ENCODE measurements around the gene POLG. TPM values are rescaled to one million over a fixed set of nuclear protein-coding genes. Genes with fewer than 3 reads are reported as not detected.

POLG gene
- total RNA-seq, 1 donor from 2014 or later: 53.5 TPM

GRCh38 chr15:89356634-89357298, 22.1 kb upstream of the POLG start:
- peak in 1 of 2 donors; percentile 33 for DNase-seq (ENCODE audit: low read depth in 2 of 2)

DNA sequence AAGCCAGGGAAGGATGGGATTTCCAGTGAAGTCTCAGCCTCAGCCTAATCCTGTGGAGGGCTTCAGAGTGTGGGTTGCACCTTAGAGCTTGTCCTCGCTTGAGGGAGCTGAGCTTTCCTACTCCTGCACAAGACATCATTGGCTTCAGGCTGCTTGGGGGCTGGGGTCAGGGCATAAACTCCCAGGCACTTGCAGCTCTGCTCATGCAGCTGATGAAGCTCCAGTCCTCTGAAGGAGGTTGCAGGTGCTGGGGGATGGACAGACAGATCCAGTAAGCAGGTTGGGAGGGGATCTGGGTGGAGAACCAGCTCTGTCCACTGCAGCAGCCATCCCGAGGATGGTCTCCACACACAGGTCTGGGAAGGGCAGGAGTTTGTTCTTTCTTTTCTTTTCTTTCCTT, 19.4 kb upstream of the POLG start:
- DNase-seq (ENCODE audit: low read depth in 2 of 2): no peak

DNA sequence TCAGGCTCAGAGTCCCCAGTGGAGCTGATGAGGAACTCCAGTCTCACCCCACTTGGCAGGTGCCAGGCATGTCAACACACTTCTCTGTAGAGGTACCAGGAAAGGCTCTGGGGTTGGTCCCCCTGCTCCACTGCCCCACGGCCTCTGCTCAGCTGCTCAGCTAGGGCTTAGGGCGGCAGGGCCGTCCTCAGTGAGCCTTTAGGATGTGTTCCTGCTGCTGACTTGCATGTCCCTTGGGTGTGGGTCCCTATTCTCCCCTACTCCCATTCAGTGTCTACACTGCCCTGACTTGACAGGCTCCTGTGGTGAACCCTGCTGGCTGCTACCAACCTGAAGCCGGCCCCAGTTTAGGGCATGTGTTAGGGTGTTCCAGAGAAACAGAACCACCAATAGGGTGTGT, 17.9 kb upstream of the POLG start:
- DNase-seq (ENCODE audit: low read depth in 2 of 2): no peak

DNA sequence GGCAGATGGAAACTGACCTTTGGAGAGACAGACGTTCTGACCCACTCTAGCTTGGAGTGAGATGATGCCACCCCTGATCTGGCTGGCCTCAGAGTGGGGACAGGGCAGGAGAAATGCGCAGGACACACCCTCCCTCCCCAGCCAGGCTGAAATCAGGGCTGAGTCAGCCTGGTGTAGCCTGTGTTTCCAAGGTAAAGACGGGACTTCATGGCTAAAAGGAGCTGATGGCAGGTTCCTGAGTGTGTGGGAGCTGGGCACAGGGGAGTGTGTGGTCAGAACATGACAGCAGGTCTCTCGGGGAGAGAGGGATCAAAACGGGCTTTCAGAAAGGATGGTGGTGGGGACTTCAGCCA, 14.6 kb upstream of the POLG start:
- no peak for DNase-seq (ENCODE audit: low read depth in 2 of 2)

DNA sequence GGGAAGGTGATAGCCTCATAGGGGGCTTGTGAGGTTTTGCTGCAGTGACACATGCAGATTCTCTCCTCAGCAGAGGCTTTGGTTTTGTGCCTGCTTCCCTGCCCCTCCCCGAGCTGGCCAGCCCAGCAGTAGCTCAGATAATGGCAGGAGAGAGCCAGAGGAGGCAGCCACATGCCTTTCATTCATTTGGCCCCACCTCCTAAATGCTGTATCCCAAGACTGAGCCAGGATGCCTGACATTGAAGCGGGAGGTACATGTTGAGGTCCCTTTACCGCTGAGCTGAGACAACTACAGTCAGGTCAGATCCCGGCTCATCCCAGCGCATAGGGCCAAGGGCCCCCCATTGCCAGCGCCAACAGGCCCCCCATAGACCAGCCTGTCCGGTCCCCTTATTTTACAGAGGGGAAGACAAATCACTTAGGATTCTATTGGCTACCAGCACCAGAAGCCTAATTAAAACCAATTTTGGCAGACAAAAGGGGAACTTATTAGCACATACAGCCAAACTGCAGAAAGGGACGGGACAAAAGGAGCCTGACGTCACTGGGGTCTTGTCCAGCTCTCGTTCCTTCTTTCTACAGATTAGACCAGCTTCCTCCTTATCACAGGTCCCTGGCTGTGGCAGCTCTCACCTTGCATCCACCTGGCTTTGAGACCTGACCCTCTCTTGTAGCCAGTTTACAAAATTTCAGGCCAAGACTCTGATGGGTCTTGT, 12.1 kb upstream of the POLG start:
- no peak for DNase-seq (ENCODE audit: low read depth in 2 of 2)

- DNase-seq (ENCODE audit: low read depth in 2 of 2): no peak
Observed at GRCh38 chr15:89345248-89345647, 10.6 kb upstream of the POLG start.

DNA sequence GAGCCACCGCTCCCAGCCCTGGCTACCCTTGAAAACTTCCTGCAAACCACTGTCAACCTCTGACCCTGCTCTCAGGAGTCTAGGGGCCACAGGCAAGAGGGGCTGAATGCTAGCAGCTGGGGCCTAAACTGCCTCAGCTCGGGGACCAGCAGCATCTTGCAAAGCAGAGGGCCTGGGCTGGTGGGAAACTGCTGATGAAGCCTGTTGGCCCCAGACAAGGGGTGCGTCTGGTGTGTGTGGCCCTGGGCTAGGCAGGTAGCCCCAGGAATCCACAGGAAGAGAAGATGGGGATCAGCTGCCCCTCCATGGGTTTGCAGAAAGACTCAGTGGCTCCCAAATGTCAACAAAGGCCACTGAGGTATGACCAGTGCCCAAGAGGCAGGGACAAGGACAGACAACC, 8.2 kb upstream of the POLG start:
- DNase-seq (ENCODE audit: low read depth in 2 of 2): no peak

DNA sequence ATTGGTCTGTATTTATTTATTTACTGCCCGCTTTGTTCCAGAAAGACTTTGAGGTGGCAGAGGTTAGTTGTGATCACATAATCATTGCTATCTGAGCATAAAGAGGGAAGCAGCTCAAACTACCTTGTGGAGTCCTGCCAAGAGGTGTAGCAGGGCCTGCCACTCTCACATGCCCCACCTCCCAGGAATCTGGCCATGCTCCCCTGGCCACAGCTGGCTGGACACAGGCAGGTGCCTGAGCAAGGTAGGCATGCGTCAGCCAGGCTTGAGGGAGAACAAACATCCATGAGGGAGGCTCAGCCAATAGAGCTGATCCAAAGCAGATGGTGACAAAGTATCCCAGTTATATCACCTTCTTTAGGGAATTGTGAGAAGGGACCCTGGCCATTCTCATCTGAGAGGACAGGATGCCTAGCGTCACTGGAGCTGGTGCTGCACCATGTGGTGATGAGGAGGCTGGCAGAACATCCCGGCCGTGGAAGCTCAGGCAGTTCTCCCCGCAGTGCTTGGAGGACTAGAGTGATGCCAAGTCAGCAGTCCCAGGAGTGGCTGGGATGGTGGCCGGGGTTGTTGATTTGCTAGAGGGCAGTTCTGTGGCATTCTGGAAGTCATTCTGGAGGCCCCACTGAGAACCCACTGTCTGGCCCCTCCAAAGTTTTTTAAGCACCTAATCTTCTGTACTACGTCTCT, 6.8 kb upstream of the POLG start:
- DNase-seq (ENCODE audit: low read depth in 2 of 2): no peak

DNA sequence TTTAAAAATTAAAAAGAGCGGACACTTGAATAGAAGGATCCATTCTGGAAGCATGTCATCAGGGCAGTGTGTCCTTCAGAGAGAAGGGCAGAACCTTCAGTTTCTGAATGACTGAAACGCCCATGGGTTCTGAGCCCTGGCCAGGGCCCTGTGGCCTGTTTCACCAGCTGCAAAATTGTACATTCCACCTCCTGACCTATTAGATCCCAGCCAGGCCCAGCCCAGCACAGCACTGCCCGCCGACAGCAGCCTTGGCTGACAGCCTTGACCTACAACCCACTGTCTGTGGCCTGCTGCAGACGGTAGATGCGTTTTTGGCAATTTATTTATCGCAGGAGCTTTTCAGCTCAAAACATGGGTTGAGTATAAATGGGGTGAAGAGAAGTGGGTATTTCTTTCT, 5.9 kb upstream of the POLG start:
- no peak for DNase-seq (ENCODE audit: low read depth in 2 of 2)

DNA sequence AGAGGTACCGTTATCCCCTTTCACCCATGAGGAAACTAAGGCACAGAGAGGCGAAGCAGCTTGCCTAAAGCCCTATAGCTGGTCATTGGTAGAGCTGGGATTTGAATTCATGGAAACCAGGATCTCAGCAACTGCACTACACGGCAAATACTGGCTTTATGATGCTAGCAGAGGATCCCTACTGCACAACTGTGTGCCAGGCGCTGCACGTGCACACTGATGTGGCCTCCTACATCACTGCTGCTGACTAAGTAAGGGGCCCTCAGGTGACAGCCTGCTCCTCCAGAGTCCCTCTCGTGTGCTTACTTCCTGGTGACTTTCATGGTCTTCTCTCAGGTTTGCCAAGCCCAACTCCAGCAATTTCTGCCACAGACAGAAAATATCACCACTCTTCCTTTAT, 3.4 kb upstream of the POLG start:
- DNase-seq (ENCODE audit: low read depth in 2 of 2): no peak

DNA sequence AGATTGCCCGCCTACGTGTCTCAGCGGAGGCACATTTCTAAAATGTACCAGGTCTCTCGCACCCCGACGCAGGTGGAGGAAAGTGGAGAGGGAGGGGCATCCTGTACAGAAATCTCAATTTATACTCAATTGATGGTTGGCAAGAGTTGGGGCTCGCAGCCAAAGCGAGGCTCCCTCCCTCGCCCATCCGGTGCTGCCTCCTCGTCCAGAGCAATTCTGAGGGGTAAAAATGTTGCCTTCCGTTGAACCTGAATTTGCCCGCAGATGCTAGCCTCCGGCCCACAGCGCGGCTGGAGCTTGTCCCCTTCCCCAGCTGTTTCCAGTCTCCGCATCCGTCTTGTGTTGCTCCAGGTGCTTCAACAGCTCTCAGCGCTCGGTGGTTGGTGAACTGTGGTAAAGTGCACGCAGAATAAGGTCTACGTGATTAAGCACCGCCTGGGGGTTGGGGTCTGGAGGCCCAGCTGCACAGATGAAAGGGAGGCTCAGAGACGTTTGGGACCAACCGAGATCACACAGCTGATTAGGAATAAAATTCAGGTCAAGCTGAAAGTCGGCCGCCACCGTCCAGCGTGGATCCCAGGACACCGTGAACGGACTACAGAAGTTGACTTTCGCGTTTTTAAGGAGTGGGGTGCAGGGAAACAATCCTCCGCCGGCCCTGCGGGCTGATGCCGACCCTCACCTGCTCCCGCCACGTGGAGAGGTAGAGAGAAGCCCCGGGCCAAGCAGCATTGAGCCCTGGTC, 846 bp upstream of the POLG start:
- DNase-seq (ENCODE audit: low read depth in 2 of 2): peak in 1 of 2 donors; percentile 63

- peak in 1 of 2 donors; percentile 12 for DNase-seq (ENCODE audit: low read depth in 2 of 2)
Observed at GRCh38 chr15:89333959-89334509, 590 bp downstream of the POLG start.

DNA sequence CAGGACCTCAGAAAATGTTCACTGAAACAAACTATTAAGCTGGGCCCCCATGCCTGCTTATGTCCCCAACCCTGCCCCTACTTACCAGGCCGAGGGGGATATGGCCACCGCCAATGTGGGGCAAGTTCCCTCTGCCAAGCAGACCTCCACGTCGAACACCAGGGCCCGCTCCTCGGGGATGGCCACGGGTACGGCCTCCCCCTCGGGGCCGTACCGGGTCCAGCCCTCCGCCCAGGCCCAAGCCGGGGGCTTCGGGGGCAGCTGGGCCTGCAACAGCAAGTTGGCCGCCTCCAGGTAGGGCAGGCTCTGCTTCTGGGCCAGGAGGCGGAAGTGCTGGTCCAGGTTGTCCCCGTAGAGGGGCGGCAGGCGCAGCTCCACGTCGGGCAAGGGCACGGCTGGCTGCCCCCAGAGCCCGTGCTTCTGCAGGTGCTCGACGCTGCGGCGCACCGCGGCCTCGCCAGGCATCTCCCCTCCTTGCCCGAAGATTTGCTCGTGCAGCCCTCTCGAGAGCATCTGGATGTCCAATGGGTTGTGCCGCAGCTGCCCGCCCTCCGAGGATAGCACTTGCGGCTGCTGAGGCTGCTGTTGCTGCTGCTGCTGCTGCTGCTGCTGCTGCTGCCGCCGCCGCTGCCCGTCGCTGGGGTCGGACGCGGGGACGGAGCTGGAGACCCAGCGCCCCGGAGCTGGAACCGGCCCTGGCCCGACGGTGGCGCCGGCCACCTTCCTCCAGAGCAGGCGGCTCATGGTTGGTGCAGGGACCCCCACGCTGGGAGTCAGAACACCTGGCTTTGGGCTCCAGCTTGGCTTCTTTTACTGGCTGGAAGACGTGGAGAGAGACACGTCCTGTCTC, 1.4 kb downstream of the POLG start:
- no peak for DNase-seq (ENCODE audit: low read depth in 2 of 2)

DNA sequence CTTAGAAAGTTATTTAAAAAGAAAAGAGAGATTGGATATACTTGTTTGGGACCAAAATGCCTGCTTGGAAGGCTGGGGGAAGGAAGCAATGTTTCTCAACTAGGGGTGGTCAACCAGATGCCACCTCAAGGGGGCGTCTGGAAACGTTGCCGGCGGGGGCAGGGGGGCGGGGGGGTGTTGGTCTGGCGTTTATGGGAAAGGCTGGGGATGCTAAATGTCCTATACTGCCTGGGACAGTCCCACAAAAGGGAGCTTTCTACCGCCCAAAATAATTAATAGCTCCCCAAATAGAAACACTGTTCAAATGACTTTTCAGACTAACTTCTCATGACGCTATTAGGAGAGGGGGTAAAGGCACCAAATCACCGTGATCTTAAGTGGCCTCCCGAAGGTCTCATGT, 2.2 kb downstream of the POLG start:
- peak in 1 of 2 donors; percentile 30 for DNase-seq (ENCODE audit: low read depth in 2 of 2)

GRCh38 chr15:89330881-89331595, 3.6 kb downstream of the POLG start:
- no peak for DNase-seq (ENCODE audit: low read depth in 2 of 2)

DNA sequence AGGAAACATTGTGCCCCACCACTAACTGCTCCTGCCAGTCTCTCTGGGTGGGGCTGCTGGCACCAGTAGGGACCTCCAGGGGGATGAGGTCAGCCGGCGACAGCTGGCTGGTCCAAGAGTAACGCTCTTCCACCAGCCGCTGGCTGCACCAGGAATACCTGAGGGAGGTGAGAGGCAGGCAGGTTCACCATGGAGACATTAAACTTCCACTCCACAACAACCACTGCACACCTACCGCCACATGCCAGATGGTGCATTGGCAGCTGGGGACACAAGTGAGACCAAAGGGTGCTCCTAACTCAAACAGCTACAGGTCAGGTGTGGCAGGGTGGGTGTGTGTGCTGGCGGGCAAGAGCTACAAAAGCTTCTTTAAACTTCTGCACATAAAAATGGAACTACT, 4.5 kb downstream of the POLG start:
- no peak for DNase-seq (ENCODE audit: low read depth in 2 of 2)

DNA sequence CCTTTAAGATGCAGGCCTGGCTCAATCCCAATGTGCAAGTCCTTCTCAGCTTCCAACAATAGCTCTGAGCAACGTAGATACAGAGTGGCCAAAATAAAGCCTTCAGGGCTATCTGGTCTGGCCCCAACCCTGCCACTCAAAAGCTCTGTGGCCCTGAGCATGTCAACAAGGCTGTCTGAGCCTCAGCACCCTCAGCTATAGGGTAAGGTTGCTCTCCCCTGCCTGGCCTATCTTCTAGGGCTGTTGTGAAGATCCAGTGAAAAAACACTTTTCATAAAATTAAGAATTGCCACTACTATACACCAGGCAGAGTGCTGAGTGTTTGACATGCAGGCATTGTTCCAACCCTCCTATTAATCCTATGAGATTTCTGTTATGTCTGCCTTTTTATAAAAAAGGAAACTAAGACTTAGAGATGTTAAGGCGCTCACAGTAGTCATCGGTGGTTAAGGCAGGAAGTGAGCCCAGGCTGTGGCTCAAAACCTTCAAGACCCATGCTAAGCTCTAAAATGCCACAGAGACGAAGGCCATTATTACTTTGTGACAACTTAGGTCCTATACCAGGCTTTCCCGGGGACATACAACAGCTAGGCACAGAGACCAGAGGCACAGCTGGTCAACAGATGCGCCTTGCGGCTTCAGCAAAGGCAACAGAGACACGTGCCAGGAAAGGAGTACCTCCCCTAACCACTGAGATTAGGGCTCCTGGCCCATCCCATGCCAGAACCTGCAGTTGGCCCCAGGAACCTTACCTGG, 5.1 kb downstream of the POLG start:
- no peak for DNase-seq (ENCODE audit: low read depth in 2 of 2)

GRCh38 chr15:89328398-89329254, 6.0 kb downstream of the POLG start:
- DNase-seq (ENCODE audit: low read depth in 2 of 2): no peak

- no peak for DNase-seq (ENCODE audit: low read depth in 2 of 2)
Observed at GRCh38 chr15:89327113-89327512, 7.5 kb downstream of the POLG start.

All from dermis microvascular lymphatic vessel endothelial cell (primary cell).